GM18868 (cell line): Measurements from ENCODE around the gene DNASE1L1.

Experiments
- ATAC-seq: cut with Tn5 transposase; IDR thresholded peaks from one replicate; pipeline ENCODE4 v1.9.1; 2021; ENCODE audit warnings: mild to moderate bottlenecking, moderate library complexity; ENCODE audit not compliant: unreplicated experiment

DNASE1L1 gene

GRCh38 chrX:154436983-154437752 is 28.1 kb upstream of the DNASE1L1 start, which contains the start of gene GDI1:
GDI1 (plus strand) TSS chrX:154437154; CDS start chrX:154437255, 101 bp downstream.
- peak; percentile 39 for ATAC-seq

DNA sequence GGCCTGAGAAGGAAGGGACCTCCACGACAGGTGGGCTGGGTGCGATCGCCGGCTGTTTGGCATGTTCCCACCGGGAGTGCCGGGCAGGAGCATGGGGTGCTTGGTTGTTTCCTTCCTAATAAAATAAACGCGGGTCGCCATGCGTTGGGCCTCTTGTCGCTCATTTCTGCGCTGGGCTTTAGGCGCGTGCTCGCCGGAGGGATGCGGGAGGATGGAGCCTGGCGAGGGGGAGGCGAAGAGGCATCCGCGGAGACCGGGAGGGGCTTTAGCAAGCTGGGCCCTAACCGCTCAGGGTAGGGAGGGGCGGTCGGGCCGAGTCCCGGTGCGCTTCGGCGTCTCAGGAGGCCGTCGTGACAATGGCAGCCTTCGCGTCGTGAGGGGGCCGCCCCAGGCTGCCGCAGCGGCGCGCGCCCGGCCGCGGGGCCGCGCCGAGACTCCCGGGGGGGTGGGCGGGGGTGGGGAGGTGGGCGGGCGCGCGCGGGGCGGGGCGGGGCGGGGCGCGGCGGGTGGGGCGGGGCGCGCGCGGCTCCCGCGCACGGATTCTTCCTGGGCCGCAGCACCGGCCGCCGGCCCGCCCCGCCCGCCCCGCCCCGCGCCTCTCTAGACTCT is 27.4 kb upstream of the DNASE1L1 start:
- ATAC-seq: peak; percentile 30

GRCh38 chrX:154435171-154435733 is 26.2 kb upstream of the DNASE1L1 start:
- ATAC-seq: no peak

GRCh38 chrX:154434394-154435168 is 25.5 kb upstream of the DNASE1L1 start:
- ATAC-seq: no peak

DNA sequence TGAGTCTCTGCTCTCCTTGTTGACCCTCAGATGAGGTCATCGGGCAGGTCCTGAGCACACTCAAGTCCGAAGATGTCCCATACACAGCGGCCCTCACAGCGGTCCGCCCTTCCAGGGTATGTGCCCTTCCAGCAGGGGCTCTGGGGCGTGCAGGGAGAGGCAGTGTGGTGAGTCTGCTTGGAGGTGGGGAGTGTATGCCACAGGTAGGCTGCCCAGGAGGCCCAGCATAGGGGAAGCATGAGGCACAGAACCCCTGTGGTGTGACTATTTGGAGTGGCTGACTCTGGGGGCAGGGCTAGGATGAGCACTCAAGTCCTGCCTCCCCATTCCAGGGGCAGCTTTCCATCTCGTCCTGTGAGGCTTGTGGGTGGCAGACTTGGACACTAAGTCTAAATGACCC is 24.6 kb upstream of the DNASE1L1 start:
- ATAC-seq: no peak

GRCh38 chrX:154432210-154432609 is 23.2 kb upstream of the DNASE1L1 start:
- ATAC-seq: no peak

DNA sequence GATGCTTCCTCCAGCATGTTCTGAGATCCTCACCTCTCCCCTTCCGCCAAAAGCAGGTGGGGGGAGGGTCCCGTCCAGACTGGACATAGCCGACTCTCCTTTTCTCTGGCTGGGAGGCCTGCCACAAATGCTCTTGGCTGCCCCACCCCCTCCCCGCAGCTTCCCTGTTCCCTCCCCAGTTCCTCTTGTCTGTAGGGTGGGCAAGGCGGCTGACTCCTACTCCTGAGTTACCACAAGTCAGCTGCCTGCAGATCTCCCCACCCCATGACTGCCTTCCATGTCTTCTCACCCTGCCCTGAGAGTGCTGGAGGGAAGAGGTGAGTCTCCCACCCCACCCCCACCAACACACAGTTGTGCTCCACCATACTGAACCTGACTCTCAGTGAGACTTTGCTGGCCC is 22.3 kb upstream of the DNASE1L1 start:
- ATAC-seq: no peak

GRCh38 chrX:154430916-154431315 is 21.9 kb upstream of the DNASE1L1 start:
- ATAC-seq: no peak

- ATAC-seq: no peak
Measured at GRCh38 chrX:154430479-154430878, 21.4 kb upstream of the DNASE1L1 start.

DNA sequence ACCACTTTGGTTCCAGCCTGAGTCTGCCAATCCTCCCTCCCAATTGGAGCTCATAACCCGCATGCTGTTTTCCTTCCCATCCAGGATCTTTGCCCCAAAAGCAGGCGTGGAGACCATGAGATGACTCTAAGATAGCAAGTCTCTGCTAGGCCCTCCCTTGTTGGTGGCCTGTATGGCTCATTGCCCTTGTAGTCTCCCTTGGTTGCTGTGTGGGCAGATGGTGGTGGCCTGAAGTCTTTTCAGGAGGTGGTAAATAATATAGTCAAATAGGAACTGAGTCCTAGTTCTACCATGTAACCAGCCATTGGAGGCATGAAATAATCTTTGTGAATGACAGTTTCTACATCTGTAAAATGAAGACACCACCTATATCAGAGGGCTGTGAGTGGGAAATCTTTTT is 20.7 kb upstream of the DNASE1L1 start:
- no peak for ATAC-seq

DNA sequence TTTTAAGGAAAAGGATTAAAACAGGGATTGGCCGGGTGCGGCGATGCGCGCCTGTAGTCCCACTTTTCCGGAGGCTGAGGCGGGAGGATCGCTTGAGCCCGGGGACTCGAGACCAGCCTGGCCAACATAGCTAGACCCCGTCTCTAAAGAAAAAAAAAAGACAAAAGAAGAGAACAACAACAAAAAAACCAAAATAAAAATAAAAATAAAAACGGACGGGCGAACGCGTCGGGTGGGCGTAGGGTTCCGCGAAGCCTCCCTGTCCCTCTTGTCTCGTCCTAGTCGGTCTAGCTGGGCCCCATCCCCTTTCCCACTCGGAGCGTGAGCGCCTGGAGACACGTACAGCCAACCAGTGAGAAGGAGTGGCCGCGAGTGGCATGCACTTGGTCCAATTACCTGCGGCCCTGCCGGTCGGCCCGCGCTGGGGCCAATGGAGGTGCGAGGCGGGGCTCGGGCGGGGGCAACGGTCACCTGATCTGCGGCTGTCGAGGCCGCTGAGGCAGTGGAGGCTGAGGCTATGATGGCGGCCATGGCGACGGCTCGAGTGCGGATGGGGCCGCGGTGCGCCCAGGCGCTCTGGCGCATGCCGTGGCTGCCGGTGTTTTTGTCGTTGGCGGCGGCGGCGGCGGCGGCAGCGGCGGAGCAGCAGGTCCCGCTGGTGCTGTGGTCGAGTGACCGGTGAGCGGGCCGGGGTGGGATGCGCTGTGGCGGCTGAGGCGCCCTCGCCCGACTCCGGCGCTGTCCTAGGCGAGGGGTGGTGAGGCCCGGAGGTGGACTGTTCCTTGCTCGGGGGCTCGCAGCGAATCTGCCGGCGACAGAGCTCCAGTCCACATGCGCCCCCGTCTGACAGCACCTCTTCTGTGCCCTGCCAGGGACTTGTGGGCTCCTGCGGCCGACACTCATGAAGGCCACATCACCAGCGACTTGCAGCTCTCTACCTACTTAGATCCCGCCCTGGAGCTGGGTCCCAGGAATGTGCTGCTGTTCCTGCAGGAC is 19.4 kb upstream of the DNASE1L1 start, which contains the start of gene ATP6AP1:
ATP6AP1 (plus strand) TSS at position 502 of the 996 bp plus-strand sequence; CDS start at position 518, 16 bp downstream.
- peak; percentile 96 for ATAC-seq

DNA sequence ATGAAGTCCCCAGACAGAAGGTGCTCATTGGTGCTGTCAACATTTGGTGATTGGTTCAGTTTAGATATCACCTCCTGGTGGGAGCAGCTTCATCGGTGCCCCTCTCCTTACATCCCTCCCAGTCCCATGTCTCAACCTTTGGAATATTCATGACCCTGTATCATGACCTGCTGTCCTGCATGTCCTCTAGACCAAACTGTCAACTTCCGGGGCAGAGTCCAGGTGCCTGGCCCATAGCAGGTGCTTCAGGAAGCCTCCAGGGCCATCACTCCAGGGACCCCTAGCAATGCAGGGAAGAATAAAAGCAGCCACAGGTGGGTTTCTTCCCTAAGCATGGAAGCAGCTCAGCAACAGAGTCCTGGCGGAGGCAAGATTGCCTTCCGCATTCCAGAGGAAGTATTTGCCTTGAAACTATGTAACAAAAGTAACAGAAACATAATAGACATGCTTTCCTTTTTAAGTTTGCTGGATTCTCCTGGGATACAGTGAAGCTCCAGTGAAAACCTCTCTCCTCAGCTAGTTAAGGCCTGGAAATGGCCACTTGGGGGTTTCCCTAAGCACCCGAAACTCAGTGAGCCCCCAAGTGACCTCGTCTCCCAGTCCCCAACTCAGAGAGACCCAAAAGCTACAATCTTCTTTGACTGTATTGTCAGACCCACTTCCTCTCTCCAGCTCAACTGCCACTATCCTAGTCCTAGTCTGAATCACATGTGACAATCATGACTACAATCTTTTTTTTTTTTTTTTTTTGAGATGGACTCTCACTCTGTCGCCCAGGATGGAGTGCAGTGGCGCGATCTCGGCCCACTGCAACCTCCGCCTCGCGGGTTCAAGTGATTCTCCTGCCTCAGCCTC is 18.1 kb upstream of the DNASE1L1 start:
- no peak for ATAC-seq

DNA sequence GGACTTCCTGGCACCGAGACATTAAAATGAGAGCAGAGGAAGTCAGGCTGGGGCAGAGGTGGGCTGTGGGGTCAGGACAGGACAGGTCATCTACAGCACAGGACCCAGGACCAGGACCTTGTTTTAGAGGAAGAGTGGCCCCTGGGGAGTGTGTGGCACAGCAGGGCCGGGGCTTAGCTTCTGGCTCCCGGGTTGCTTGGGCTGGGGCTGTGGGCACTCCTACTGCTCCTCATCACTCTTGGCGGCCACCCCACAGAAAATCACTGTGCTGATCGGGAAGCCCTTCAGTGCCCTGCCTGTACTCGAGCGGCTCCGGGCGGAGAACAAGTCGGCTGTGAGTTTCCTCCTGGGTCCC is 11.3 kb upstream of the DNASE1L1 start:
- no peak for ATAC-seq

GRCh38 chrX:154419688-154420401 is 10.8 kb upstream of the DNASE1L1 start:
- no peak for ATAC-seq

- no peak for ATAC-seq
Measured at GRCh38 chrX:154419189-154419588, 10.1 kb upstream of the DNASE1L1 start.

DNA sequence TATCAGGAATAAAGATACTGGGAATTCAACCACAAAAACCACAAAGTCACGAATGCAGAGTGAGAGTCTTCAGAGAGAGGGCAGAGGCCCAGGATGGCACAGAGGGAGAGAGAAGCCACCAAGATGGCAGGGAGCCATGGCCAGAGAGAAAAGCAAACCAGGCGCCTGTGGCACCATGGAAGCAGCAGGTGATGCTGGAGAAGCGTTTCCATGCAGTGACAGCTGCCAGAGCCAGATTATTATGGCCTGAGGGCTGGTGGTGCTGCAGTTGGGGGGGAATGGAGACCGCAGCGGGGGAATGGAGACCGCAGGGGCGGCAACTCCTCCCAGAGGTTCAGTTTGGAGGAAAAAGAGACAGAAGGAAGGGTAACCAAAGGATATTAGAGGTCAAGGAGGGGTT is 8.1 kb upstream of the DNASE1L1 start:
- no peak for ATAC-seq

- ATAC-seq: no peak
Measured at GRCh38 chrX:154413142-154413541, 4.1 kb upstream of the DNASE1L1 start.

DNA sequence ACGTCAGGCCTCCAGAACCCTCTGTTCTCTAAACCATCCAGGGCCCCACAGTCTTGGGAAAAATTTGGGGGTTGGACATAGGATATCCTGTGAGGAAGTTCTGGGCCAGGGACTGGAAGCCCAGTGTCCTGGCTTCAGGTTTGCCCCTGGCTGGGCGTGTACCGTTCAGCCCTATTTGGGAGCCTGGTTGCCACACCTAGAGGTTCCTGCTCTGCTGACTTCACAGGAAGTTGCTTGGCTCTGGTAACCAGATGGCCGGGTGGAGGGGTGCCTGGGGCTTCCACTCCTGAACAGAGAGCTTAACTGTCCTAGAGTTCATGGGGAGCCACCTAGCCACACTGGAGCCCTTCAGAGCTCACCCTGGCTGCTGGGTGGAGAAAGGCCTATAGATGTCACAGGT is 3.4 kb upstream of the DNASE1L1 start:
- no peak for ATAC-seq

DNA sequence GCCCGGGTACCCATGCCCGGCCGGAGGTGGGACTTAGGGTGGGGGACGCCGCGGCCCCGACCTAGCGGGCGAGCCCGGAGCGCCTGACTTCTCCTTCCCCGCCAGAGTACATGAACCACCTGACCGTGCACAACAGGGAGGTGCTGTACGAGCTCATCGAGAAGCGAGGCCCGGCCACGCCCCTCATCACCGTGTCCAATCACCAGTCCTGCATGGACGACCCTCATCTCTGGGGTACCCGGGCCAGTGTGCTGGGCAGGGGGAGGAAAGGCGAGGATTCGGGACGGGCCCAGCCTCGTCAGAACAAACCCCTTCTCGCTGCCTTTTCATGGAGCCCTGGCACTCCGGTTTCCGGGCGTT is 2.9 kb upstream of the DNASE1L1 start:
- ATAC-seq: peak; percentile 62
